ENCODE results near the gene CDC25B.

The CDC25B gene

DNA sequence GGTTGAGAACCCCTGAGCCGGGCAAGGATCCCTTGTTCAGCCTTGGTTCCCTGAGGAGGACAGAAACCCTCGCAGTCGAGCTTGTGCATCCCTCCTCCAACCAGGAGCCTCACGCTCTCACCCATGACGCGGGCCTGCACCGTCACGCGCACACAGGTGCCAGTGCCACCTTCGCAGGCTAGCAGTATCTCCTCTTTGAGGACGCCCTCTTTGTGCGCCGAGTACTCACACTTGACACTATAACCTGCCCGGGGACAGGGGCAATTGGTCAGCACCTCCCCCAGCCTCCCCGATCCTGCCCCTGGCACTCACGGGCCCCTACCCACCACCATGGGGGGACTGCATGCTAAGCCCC, 41.9 kb upstream of the CDC25B start:
- no peak for DNase-seq (ENCODE audit: low read depth)
- TF ChIP-seq MYC (IDR thresholded peaks at IDR 0.05; ENCODE audit: low read depth, low read length) (no peak), POLR2A (IDR thresholded peaks at IDR 0.05; ENCODE audit: extremely low read depth, insufficient read length) (no peak)
- TF ChIP-seq, protein P1, sequence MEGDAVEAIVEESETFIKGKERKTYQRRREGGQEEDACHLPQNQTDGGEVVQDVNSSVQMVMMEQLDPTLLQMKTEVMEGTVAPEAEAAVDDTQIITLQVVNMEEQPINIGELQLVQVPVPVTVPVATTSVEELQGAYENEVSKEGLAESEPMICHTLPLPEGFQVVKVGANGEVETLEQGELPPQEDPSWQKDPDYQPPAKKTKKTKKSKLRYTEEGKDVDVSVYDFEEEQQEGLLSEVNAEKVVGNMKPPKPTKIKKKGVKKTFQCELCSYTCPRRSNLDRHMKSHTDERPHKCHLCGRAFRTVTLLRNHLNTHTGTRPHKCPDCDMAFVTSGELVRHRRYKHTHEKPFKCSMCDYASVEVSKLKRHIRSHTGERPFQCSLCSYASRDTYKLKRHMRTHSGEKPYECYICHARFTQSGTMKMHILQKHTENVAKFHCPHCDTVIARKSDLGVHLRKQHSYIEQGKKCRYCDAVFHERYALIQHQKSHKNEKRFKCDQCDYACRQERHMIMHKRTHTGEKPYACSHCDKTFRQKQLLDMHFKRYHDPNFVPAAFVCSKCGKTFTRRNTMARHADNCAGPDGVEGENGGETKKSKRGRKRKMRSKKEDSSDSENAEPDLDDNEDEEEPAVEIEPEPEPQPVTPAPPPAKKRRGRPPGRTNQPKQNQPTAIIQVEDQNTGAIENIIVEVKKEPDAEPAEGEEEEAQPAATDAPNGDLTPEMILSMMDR (IDR thresholded peaks at IDR 0.05; ENCODE audit: low read depth, low read length): no peak
- TF ChIP-seq, protein P2, sequence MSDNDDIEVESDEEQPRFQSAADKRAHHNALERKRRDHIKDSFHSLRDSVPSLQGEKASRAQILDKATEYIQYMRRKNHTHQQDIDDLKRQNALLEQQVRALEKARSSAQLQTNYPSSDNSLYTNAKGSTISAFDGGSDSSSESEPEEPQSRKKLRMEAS (IDR thresholded peaks at IDR 0.05; ENCODE audit: low read depth, low read length): no peak
- no peak overlapping the region for H3K4me3 ChIP-seq (ENCODE audit: low read depth, low read length)

DNA sequence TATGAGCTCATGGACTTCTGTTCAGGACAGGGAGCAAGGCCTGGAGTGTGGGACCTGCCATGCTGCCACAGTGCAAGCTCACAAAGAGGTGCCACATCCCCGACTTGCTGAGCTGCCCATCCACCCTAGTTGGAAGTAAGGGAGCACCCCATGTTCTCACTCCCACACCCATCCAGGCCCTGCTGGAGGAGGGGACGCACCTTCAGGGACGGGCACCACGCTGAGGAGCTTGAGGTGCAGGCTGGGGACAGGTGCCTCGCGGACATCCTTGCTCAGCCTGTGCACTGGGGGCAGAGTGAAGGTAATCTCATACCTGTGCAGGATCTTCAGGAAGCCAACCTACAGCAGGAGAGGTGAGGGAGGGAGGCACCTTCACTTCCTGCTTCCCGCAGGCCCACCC, 40.8 kb upstream of the CDC25B start:
- H3K4me3 ChIP-seq (ENCODE audit: low read depth, low read length): no peak overlapping the region
- TF ChIP-seq, protein P1 (IDR thresholded peaks at IDR 0.05; ENCODE audit: low read depth, low read length): no peak
- TF ChIP-seq MYC (IDR thresholded peaks at IDR 0.05; ENCODE audit: low read depth, low read length): no peak
- no peak for TF ChIP-seq POLR2A (IDR thresholded peaks at IDR 0.05; ENCODE audit: extremely low read depth, insufficient read length)
- TF ChIP-seq, protein P2 (IDR thresholded peaks at IDR 0.05; ENCODE audit: low read depth, low read length): no peak

DNA sequence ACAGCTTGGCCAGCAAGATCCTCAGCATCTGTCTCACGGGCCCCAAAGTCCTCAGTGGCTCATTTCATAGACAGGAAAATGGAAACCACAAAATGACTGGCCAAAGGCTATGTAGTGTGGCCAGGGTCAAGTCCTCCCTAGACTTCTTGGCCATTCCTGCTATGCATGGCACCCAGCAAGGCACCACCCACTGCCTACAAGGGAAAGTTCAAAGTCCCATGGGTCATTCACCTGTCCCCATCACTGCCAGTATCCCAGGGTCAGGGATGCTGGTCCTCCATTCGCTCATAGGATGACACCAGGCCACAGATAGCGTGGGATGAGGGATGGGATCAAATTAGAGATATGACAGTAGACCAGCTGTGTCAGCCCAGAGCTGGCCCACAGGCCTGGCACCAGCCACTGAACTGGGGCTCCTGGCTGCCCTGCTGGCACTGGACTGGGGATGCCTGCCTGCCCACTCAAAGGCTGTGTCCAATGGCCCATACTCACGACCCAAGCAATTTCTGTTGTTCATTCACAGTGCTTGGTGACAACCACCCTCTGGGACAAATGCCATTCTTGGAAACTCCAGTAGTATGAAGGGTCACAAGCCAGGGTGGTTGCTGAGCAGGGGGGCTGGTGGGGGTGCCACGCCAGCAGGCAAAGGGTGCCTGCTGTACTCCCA, 40.2 kb upstream of the CDC25B start:
- no peak overlapping the region for H3K4me3 ChIP-seq (ENCODE audit: low read depth, low read length)
- TF ChIP-seq, protein P1 (IDR thresholded peaks at IDR 0.05; ENCODE audit: low read depth, low read length): no peak
- TF ChIP-seq POLR2A (IDR thresholded peaks at IDR 0.05; ENCODE audit: extremely low read depth, insufficient read length) (no peak), MYC (IDR thresholded peaks at IDR 0.05; ENCODE audit: low read depth, low read length) (no peak)
- TF ChIP-seq, protein P2 (IDR thresholded peaks at IDR 0.05; ENCODE audit: low read depth, low read length): no peak
- DNase-seq (ENCODE audit: low read depth): no peak

More for the DNA sequence above, 40.8 kb upstream of the CDC25B start:
- no peak for DNase-seq (ENCODE audit: low read depth)

GRCh38 chr20:3757268-3757667, 38.8 kb upstream of the CDC25B start:
- DNase-seq (ENCODE audit: low read depth): no peak
- H3K4me3 ChIP-seq (ENCODE audit: low read depth, low read length): no peak overlapping the region
- TF ChIP-seq, protein P1 (IDR thresholded peaks at IDR 0.05; ENCODE audit: low read depth, low read length): no peak
- TF ChIP-seq MYC (IDR thresholded peaks at IDR 0.05; ENCODE audit: low read depth, low read length) (no peak), POLR2A (IDR thresholded peaks at IDR 0.05; ENCODE audit: extremely low read depth, insufficient read length) (no peak)
- TF ChIP-seq, protein P2 (IDR thresholded peaks at IDR 0.05; ENCODE audit: low read depth, low read length): no peak

DNA sequence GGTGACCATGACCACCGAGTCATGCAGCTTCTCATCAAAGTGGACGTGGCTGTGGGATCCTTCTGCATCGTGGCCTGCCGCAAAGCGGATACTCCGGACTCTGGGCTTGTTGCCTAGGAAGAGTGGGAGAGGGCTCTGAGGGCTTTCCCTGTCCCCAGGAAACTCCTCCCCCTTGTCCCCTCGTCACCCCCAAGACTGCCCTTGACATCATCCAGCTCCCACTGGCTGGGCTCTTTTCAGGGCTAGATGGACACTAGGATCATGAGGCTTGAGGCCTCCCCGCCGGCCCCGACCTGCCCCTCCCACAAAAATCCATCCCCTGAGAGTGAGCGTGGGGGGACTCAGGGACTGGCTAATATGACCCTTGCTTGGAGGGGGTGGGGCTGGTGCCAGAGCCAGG, 37.5 kb upstream of the CDC25B start:
- H3K4me3 ChIP-seq (ENCODE audit: low read depth, low read length): no peak overlapping the region
- DNase-seq (ENCODE audit: low read depth): no peak
- TF ChIP-seq POLR2A (IDR thresholded peaks at IDR 0.05; ENCODE audit: extremely low read depth, insufficient read length) (no peak), MYC (IDR thresholded peaks at IDR 0.05; ENCODE audit: low read depth, low read length) (no peak)
- TF ChIP-seq, protein P2 (IDR thresholded peaks at IDR 0.05; ENCODE audit: low read depth, low read length): no peak
- TF ChIP-seq, protein P1 (IDR thresholded peaks at IDR 0.05; ENCODE audit: low read depth, low read length): no peak

Data from NB4 (cell line).